Neural progenitor cell (in vitro differentiated cells): Measurements from ENCODE around the gene RPL10. TPM values are rescaled to one million over a fixed set of nuclear protein-coding genes. Genes with fewer than 3 reads are reported as not detected.

Experiments
- DNase-seq: peaks from one replicate; pipeline ENCODE4 v3.0.0-alpha.2; 2016; ENCODE audit warnings: low spot score
- H2AFZ ChIP-seq: fragments of 200-600 bp; sonication (generic); replicated peaks from 2 replicates; pipeline ENCODE4 v1.6.1; 2016; ENCODE audit warnings: antibody characterized with exemption
- H3F3A ChIP-seq: fragments of 200-600 bp; sonication (generic); 2 replicates; pipeline ENCODE4 v1.6.1; 2016; ENCODE audit warnings: antibody characterized with exemption, low read depth
- H3K27ac ChIP-seq: fragments of 200-600 bp; sonication (generic); 2 replicates; pipeline ENCODE4 v1.5.1; 2016; ENCODE audit warnings: mild to moderate bottlenecking
- H3K27me3 ChIP-seq: fragments of 200-600 bp; sonication (generic); 2 replicates; pipeline ENCODE4 v1.6.1; 2016; ENCODE audit warnings: mild to moderate bottlenecking, moderate library complexity
- H3K36me3 ChIP-seq: fragments of 200-600 bp; sonication (generic); 2 replicates; pipeline ENCODE4 v1.5.1; 2016
- H3K4me1 ChIP-seq: fragments of 200-600 bp; sonication (generic); 2 replicates; pipeline ENCODE4 v1.6.1; 2016; ENCODE audit warnings: mixed run types
- H3K4me2 ChIP-seq: fragments of 200-600 bp; sonication (generic); 2 replicates; pipeline ENCODE4 v1.6.1; 2016
- H3K4me3 ChIP-seq: fragments of 200-600 bp; sonication (generic); 2 replicates; pipeline ENCODE4 v1.5.1; 2016
- H3K79me2 ChIP-seq: fragments of 200-600 bp; sonication (generic); 2 replicates; pipeline ENCODE4 v1.6.1; 2016; ENCODE audit warnings: low read depth
- H3K9ac ChIP-seq: fragments of 200-600 bp; sonication (generic); 2 replicates; pipeline ENCODE4 v1.6.1; 2016
- H3K9me3 ChIP-seq: fragments of 200-600 bp; sonication (generic); 2 replicates; pipeline ENCODE4 v1.5.1; 2016; ENCODE audit warnings: low read depth
- H4K20me1 ChIP-seq: fragments of 200-600 bp; sonication (generic); 2 replicates; pipeline ENCODE4 v1.6.1; 2016; ENCODE audit warnings: low read depth
- H3K27ac Mint-ChIP-seq: 3 replicates; pipeline ENCODE4 v1.8.0; 2021; ENCODE audit warnings: mixed read lengths
- H3K27me3 Mint-ChIP-seq: 2 replicates; pipeline ENCODE4 v1.8.0; 2022; ENCODE audit warnings: low read depth, mild to moderate bottlenecking, inconsistent platforms, moderate library complexity, mixed read lengths; ENCODE audit not compliant: insufficient read depth
- H3K36me3 Mint-ChIP-seq: 3 replicates; pipeline ENCODE4 v1.8.0; 2021; ENCODE audit warnings: mixed read lengths
- H3K4me1 Mint-ChIP-seq: 3 replicates; pipeline ENCODE4 v1.8.0; 2021; ENCODE audit warnings: mixed read lengths
- H3K4me3 Mint-ChIP-seq: 3 replicates; pipeline ENCODE4 v1.8.0; 2021; ENCODE audit warnings: mild to moderate bottlenecking, moderate library complexity, mixed read lengths
- H3K9me3 Mint-ChIP-seq: 3 replicates; pipeline ENCODE4 v1.8.0; 2020; ENCODE audit warnings: mixed read lengths
- CTCF ChIP-seq: fragments of 200-600 bp; sonication (generic); IDR thresholded peaks from 2 replicates; pipeline ENCODE4 v1.5.1; 2017; ENCODE audit warnings: antibody characterized with exemption, mild to moderate bottlenecking
- EZH2 ChIP-seq: fragments of 200-600 bp; sonication (generic); IDR thresholded peaks from 2 replicates; pipeline ENCODE4 v1.6.1; 2017; ENCODE audit warnings: antibody characterized with exemption, mild to moderate bottlenecking, moderate library complexity
- EZH2phosphoT487 ChIP-seq: fragments of 200-600 bp; sonication (generic); IDR thresholded peaks from 2 replicates; pipeline ENCODE4 v1.6.1; 2017; ENCODE audit warnings: antibody characterized with exemption
- total RNA-seq: library from RNA; depleted of rRNA; stranded (reverse); fragments of >200 nt; gene quantifications from 2 replicates; pipeline ENCODE4 v1.2.3, GENCODE V29; 2015; ENCODE audit warnings: low replicate concordance

The RPL10 gene
- total RNA-seq, 1 donor from 2014 or later: 4,507 TPM

DNA sequence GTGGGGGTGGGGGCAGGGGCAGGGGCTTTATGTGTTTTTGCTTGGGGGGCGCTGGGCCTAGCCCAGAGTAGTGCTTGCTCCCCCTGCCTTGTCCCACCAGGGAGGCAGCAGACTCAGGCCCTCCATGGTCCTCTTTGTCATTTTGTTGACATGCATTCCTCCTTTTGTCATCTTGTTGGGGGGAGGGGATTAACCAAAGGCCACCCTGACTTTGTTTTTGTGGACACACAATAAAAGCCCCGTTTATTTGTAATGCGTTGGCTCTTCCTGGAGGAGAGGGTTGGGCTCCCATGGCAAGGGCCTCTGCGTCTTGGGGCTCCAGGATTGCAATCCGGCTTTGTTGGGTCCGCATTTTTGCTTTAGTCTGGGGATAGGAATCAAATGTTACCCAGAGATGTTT, 16.9 kb upstream of the RPL10 start:
- DNase-seq: peak; percentile 73

GRCh38 chrX:154382483-154383069, 15.6 kb upstream of the RPL10 start:
- Histone ChIP-seq H3K4me1 (peaks cover 4% of the 10 kb centered on the region), H3K36me3 (no peaks in the 10 kb centered on the region), H3F3A (peaks cover 14% of the 10 kb centered on the region), H3K4me3 (no peak overlapping the region), H3K27ac (no peak overlapping the region), H4K20me1 (peaks cover 14% of the 10 kb centered on the region), H2AFZ (no peak overlapping the region), H3K4me2 (no peak overlapping the region), H3K79me2 (peaks cover 18% of the 10 kb centered on the region), H3K9ac (no peak overlapping the region), H3K27me3 (no peaks in the 10 kb centered on the region), H3K9me3 (no peaks in the 10 kb centered on the region)
- H3K27me3 Mint-ChIP-seq: peaks cover 3% of the 10 kb centered on the region
- no peak overlapping the region for H3K27ac Mint-ChIP-seq
- H3K4me3 Mint-ChIP-seq: no peak overlapping the region
- peaks cover 16% of the 10 kb centered on the region for H3K9me3 Mint-ChIP-seq
- peaks cover 14% of the 10 kb centered on the region for H3K4me1 Mint-ChIP-seq
- peaks cover 2% of the 10 kb centered on the region for H3K36me3 Mint-ChIP-seq
- no peak for DNase-seq
- TF ChIP-seq EZH2 (no peak), EZH2phosphoT487 (no peak), CTCF (no peak)

More for the DNA sequence above, 16.9 kb upstream of the RPL10 start:
- Histone ChIP-seq H3F3A (peaks cover 18% of the 10 kb centered on the region), H3K79me2 (peaks cover 18% of the 10 kb centered on the region), H3K4me2 (peak overlapping the region; percentile 77), H3K27ac (peak overlapping the region; percentile 85), H3K4me1 (peaks cover 4% of the 10 kb centered on the region), H3K9ac (no peak overlapping the region), H3K9me3 (no peaks in the 10 kb centered on the region), H4K20me1 (peaks cover 14% of the 10 kb centered on the region), H3K4me3 (no peak overlapping the region), H2AFZ (no peak overlapping the region), H3K27me3 (no peaks in the 10 kb centered on the region), H3K36me3 (no peaks in the 10 kb centered on the region)
- Mint-ChIP-seq H3K4me3 (peak overlapping the region; percentile 30), H3K36me3 (peaks cover 2% of the 10 kb centered on the region), H3K27ac (no peak overlapping the region), H3K9me3 (peaks cover 16% of the 10 kb centered on the region), H3K27me3 (peaks cover 3% of the 10 kb centered on the region), H3K4me1 (peaks cover 14% of the 10 kb centered on the region)
- TF ChIP-seq EZH2phosphoT487 (no peak), EZH2 (no peak), CTCF (no peak)

DNA sequence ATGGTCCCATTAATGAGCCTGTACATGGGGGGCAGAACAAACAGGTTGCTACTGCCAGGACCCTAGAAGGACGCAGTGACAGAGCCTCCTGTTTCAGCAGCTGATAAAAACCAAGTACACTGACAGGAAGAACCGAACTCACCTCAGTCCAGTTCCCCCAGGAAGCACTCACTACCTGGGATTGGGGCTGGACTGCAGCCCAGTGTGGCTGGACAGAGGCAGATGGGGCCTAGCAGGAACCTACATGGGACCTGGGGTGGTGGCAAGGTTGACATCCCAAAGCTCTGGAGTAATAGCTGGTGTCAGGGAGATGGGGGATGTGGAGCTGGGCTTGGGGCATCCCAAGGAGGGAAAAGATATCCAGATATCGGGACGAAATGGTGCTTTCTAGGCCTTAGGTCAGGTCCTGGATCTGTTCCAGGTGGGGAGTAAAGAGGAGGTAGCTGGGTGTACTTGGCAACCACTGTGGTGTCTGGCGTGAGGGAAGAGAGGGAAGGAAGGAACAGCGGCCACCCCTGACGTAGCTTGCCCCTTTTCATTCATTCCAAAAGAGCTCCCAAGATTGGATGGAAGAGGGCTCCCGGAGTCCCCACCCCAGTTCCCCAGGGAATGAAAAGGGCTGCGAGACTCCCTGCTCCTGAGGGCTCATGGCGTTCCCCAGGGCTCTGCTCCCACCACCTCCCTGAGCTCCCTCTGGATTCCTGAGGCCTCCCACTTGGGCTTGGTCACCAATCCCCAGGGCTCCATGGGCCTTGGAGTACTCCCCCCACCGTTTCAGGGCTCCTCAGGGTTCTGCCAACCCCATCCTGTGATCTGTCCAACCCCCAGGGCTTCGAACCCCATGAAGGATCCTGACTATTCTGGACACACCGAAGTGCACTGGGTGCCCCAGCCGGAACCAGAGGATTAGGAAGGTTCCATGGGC, 14.6 kb upstream of the RPL10 start:
- H3K27me3 Mint-ChIP-seq: peaks cover 3% of the 10 kb centered on the region
- no peaks in the 10 kb centered on the region for H3K27me3 ChIP-seq
- H3F3A ChIP-seq: peaks cover 5% of the 10 kb centered on the region
- no peak overlapping the region for H3K4me2 ChIP-seq
- peaks cover 18% of the 10 kb centered on the region for H3K79me2 ChIP-seq
- H2AFZ ChIP-seq: no peak overlapping the region
- peaks cover 4% of the 10 kb centered on the region for H3K4me1 ChIP-seq
- H3K36me3 Mint-ChIP-seq: peaks cover 2% of the 10 kb centered on the region
- no peak overlapping the region for H3K27ac ChIP-seq
- H4K20me1 ChIP-seq: peaks cover 14% of the 10 kb centered on the region
- DNase-seq: no peak
- H3K27ac Mint-ChIP-seq: no peak overlapping the region
- peaks cover 14% of the 10 kb centered on the region for H3K4me1 Mint-ChIP-seq
- no peak overlapping the region for H3K9ac ChIP-seq
- no peak for TF ChIP-seq EZH2phosphoT487
- no peak for TF ChIP-seq EZH2
- no peak for TF ChIP-seq CTCF
- H3K4me3 Mint-ChIP-seq: peak overlapping the region; percentile 69
- no peaks in the 10 kb centered on the region for H3K36me3 ChIP-seq
- H3K4me3 ChIP-seq: no peak overlapping the region
- H3K9me3 ChIP-seq: no peaks in the 10 kb centered on the region
- H3K9me3 Mint-ChIP-seq: peaks cover 14% of the 10 kb centered on the region
